Urinary bladder (tissue), 4 donors: ENCODE results near the gene PRSS22. TPM values are rescaled to one million over a fixed set of nuclear protein-coding genes. Genes with fewer than 3 reads are reported as not detected.

ENCODE experiments used
- DNase-seq: peaks from one replicate; pipeline ENCODE4 v3.0.0-alpha.2; 2015; ENCODE audit errors: extremely low spot score
- H3K27ac ChIP-seq: one replicate; pipeline ENCODE4 v1.5.1; 2013; ENCODE audit warnings: low read depth, mild to moderate bottlenecking, moderate library complexity
- H3K36me3 ChIP-seq: one replicate; pipeline ENCODE4 v1.6.1; 2013; ENCODE audit warnings: mild to moderate bottlenecking, moderate library complexity; ENCODE audit not compliant: insufficient read depth
- H3K4me1 ChIP-seq: one replicate; pipeline ENCODE4 v1.6.1; 2013; ENCODE audit warnings: mild to moderate bottlenecking, moderate library complexity; ENCODE audit not compliant: insufficient read depth
- H3K4me3 ChIP-seq: one replicate; pipeline ENCODE4 v1.5.1; 2013; ENCODE audit warnings: low read depth, low read length
- WGBS: extraction: QIAGEN DNeasy Blood & Tissue Kit; methylation state at CpG from one replicate; pipeline ENCODE4 v1.1.7; 2013; 5-methylcytosine and 5-hydroxymethylcytosine counted together
- polyA plus RNA-seq: library from polyadenylated mRNA; stranded (reverse); fragments of 200-250 nt; gene quantifications from one replicate; pipeline ENCODE4 v1.2.3, GENCODE V29; 2013
- total RNA-seq: library from RNA; depleted of rRNA; stranded (reverse); fragments of >200 nt; gene quantifications from one replicate; pipeline ENCODE4 v1.2.3, GENCODE V29; 2014
- donor health status: healthy with polysubstance abuse.
- donor health status: healthy.

Gene PRSS22
- total and polyA plus RNA-seq, 2 donors: 3.0 to 5.6 TPM

DNA sequence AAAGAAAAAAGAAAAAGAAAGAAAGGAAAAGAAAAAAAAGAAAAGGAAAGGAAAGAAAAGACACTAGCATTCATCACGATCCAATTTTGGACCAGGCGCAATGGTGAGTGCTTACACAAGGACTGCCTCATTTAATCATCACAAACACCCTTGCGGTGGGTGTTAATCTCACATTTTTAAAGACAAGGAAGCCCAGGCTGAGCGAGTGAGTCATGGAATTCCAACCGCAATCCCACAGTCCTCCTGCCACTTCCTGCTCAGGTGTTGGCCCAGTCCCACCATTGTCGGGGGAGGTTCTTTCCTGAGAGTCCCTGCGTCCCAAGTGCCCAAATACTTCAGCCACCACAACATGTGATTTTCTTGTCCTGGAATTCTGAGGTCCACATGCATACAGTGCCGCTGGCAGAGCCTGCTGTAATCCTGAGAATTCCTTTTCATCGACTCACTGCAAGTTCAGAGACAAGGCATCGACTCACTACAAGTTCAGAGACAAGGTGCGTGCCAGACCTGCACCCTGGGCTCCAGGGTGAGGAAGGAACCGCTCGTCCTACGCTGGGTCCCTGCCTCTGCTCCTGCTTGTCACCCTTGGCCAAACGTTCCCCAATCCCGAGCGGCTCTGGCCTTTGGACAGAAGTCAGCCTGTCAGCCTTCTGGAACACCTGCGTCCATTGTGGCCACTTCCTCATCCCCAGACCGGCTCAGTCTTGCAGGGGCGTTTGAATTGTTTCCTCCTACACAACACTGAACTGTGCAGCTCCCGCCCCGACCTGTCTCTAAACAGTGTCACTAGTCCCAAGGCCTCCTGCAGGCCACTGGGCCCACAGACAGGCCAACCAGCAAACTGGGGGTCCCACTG lies 22.1 kb downstream of the PRSS22 start:
- 51% methylated on average over 22 of the region's 22 CpGs for WGBS
- H3K27ac ChIP-seq: no peak overlapping the region
- DNase-seq: no peak
- H3K4me1 ChIP-seq: no peaks in the 10 kb centered on the region
- H3K36me3 ChIP-seq: no peaks in the 10 kb centered on the region
- H3K4me3 ChIP-seq: no peak overlapping the region

DNA sequence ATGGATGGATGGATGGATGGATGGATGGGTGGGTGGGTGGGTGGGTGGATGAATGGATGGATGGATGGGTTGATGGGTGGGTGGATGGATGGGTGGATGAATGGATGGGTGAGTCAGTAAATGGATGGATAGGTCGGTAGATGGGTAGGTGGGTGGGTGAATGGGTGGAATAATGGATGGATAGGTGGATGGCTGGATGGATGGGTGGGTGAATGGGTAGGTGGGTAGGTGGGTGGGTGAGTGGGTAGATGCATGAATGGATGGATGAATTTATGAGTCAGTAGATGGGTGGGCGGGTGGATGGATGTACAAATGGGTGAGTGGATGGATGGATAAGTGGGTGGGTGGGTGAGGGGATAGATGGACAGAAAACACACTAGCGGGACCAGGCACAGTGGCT lies 23.0 kb downstream of the PRSS22 start:
- WGBS: 86% methylated on average over 3 of the region's 3 CpGs
- H3K27ac ChIP-seq: no peak overlapping the region

DNA sequence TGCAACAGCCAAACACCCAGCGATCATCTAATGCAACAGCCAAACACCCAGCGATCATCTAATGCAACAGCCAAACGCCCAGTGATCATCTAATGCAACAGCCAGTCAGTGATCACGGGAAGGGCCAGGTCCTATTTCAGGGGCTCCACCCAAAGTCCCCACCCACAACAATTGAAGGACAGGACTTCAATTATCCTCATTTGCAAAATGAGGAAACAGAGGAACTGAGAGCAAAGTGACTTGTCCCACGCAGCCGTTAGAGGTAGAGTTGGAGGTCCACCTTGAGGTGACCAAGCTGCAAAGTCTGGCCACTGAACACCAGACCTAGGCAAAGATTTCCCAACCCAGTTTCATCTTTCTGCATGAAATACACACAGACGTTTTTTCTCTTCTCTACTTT lies 24.2 kb downstream of the PRSS22 start:
- H3K27ac ChIP-seq: no peak overlapping the region
- H3K36me3 ChIP-seq: no peaks in the 10 kb centered on the region
- DNase-seq: no peak
- H3K4me1 ChIP-seq: no peaks in the 10 kb centered on the region
- WGBS: 70% methylated on average over 7 of the region's 7 CpGs
- no peak overlapping the region for H3K4me3 ChIP-seq

More for the DNA sequence above, 23.0 kb downstream of the PRSS22 start:
- no peak for DNase-seq
- H3K36me3 ChIP-seq: no peaks in the 10 kb centered on the region
- H3K4me3 ChIP-seq: no peak overlapping the region
- no peaks in the 10 kb centered on the region for H3K4me1 ChIP-seq

- Histone ChIP-seq H3K36me3 (no peaks in the 10 kb centered on the region), H3K4me3 (no peak overlapping the region), H3K4me1 (no peaks in the 10 kb centered on the region), H3K27ac (no peak overlapping the region)
- 73% methylated on average over 15 of the region's 15 CpGs for WGBS
- no peak for DNase-seq
Observed at GRCh38 chr16:2831203-2831602, 26.8 kb downstream of the PRSS22 start.

DNA sequence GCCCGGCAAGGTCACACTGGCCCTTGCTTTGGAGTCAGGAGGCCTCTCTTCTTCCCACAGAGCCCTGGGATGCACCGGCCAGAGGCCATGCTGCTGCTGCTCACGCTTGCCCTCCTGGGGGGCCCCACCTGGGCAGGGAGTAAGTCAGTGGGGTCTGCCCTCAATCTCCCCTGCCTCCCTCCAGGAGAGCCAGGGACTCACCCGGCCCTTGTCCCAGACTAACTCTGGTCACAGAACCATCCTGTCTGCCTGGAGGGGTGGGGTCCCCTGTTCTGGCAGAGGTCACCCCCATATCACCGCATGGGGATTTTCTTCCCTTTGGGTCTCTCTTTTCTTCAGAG lies 27.6 kb downstream of the PRSS22 start:
- H3K4me3 ChIP-seq: no peak overlapping the region
- no peak for DNase-seq
- H3K27ac ChIP-seq: no peak overlapping the region
- no peaks in the 10 kb centered on the region for H3K4me1 ChIP-seq
- no peaks in the 10 kb centered on the region for H3K36me3 ChIP-seq
- WGBS: 80% methylated on average over 5 of the region's 5 CpGs

DNA sequence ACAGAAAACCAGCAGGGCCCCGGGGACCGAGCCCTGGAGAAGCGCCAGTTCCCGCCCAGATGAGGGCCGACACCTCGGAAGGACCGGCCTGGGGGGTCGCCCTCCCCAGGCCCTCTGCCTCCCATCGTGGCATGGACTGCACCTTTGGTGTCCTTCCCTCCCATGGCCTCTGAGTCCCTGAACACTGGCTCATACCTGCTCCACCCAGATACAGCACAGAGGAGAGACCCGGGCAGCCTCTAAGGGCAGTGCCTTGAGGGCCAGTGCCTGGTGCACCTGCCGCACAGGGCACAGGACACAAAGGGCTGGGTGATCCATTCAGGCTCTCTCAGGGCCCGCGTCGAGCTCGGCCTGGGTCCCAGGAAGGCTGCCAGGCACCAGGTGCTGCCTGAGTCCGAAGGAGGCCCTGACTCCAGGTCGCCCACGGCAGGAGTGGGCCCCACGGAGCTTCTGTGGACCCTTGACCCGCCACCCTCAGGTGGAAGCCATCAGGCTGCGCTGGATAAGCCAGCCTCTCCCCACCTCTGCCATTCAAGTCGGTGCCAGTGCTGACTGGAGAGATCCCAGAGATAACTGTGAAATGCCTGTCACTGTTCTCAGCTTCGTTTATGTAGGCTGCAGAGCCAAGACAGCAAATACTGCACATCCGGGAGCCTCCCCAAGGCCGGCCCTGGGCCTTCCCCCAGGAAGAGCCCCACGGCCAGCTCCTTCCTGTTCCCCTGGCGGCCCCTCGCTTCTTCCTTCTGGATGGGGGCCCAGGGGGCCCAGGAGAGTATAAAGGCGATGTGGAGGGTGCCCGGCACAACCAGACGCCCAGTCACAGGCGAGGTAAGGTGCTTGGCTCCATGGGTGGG lies 28.2 kb downstream of the PRSS22 start, which contains the start of gene ZG16B:
ZG16B (plus strand) TSS at position 803 of the 854 bp plus-strand sequence. CDS start 139 bp downstream, outside the sequence.
- no peak within 1 kb of the TSS for H3K4me3 ChIP-seq
- H3K27ac ChIP-seq: no peak within 1 kb of the TSS
- H3K4me1 ChIP-seq: no peaks in the 10 kb centered on the region
- 60% methylated on average over 32 of the region's 32 CpGs for WGBS
- DNase-seq: peak; percentile 25
- no peaks in the 10 kb centered on the region for H3K36me3 ChIP-seq

GRCh38 chr16:2828876-2829430 lies 29.0 kb downstream of the PRSS22 start:
- no peak overlapping the region for H3K4me3 ChIP-seq
- WGBS: 82% methylated on average over 17 of the region's 17 CpGs
- no peaks in the 10 kb centered on the region for H3K4me1 ChIP-seq
- H3K27ac ChIP-seq: no peak overlapping the region
- DNase-seq: no peak
- H3K36me3 ChIP-seq: no peaks in the 10 kb centered on the region

DNA sequence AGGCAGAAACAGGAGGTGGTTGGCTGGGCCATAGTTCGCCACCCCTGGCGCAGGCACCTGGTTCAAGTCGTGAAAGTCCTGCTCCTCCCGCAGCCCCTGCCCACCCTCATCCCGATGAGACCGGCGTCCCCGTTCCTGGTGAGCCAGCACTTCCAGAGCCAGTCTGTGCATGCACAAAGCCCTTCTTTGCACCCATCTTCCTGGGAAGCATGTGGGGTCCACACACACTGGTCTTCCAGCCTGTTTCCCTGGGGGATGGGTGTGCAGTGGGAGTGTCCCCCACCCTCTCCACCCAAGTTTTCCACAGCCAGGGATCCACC lies 29.5 kb downstream of the PRSS22 start:
- H3K4me1 ChIP-seq: no peaks in the 10 kb centered on the region
- WGBS: 89% methylated on average over 8 of the region's 8 CpGs
- DNase-seq: no peak
- no peaks in the 10 kb centered on the region for H3K36me3 ChIP-seq
- no peak overlapping the region for H3K27ac ChIP-seq
- no peak overlapping the region for H3K4me3 ChIP-seq

GRCh38 chr16:2827831-2828520 lies 30.0 kb downstream of the PRSS22 start:
- DNase-seq: no peak
- no peak overlapping the region for H3K4me3 ChIP-seq
- WGBS: 69% methylated on average over 14 of the region's 14 CpGs
- H3K27ac ChIP-seq: no peak overlapping the region
- no peaks in the 10 kb centered on the region for H3K36me3 ChIP-seq
- H3K4me1 ChIP-seq: no peaks in the 10 kb centered on the region

DNA sequence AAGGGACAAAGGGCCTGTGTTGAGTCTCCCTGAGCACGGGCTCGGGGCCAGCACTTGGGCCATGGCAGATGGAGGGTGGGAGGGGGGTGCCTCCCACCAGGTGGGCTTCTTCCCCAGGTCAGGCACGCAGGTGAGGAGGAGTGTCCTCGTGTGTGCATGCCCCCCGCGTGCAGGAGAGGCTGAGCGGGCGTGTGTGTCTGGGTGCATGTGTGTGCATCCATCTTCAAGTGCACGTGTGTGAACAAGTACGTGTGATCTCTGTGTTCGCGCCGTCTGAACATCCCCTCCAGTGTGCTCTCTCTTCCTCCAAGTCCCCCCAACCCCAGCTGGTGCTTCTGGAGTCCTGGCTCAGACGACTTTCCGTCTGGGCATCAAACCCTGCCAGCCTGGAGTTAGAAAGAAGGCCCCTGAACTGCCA lies 30.6 kb downstream of the PRSS22 start:
- Histone ChIP-seq H3K4me3 (no peak overlapping the region), H3K4me1 (no peaks in the 10 kb centered on the region), H3K27ac (no peak overlapping the region), H3K36me3 (no peaks in the 10 kb centered on the region)
- 71% methylated on average over 15 of the region's 15 CpGs for WGBS
- DNase-seq: no peak

DNA sequence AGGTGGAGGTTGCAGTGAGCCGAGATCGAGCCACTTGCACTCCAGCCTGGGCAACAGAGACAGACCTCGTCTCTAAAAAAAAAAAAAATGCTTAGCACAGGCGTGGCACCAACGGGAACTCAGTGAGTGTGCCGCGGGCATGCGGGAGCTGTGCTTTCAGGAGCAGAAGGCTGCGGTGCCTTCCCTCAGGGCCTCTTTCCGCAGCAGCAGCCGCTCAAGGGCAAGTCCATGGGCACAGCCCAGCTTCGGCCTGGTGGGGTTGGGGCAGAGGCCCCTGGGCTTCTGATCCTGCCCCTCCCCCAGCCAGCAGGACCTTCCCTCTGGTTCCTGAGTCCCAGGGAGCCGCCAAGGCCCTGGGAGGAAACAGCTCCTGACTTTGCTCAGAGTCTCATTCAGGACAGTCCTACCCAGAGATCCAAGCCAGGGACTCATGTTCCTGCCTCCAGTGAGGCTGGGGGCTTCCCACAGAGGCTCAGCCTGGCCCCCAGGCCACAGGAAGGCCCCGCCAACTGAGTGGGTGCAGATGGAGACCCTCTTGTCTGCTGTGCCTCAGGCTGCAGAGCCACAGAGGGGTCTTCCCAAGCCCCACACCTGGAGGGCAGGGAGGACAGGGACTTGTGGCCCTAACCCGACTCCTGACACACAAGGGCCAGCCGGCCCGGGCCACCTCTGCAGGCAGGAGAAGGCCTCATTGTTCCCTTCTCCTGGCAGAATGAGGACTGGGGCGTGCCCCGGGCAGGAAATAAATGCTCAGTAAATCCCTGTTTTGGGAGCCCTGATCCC lies 31.2 kb downstream of the PRSS22 start:
- no peaks in the 10 kb centered on the region for H3K4me1 ChIP-seq
- H3K4me3 ChIP-seq: no peak overlapping the region
- H3K27ac ChIP-seq: no peak overlapping the region
- no peaks in the 10 kb centered on the region for H3K36me3 ChIP-seq
- no peak for DNase-seq
- 71% methylated on average over 19 of the region's 19 CpGs for WGBS

DNA sequence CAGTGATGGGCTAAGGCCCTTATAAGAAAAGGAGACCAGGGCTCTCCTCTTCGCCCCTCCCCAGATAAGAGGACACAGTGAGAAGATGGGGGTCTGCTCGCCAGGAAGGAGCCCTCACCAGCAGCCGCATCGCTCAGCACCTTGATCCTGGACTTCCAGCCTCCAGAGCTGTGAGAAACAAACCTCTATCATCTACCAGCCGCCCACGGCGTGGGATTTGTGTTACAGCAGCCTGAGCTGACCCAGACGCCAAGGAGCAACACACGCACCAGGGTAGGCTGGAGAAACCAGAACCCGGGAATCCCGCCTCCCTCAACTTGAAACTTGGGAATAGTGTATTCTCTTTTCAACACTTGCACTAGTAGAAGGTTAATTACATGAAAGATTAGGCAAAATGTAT lies 32.1 kb downstream of the PRSS22 start:
- no peak overlapping the region for H3K4me3 ChIP-seq
- H3K27ac ChIP-seq: no peak overlapping the region
- no peaks in the 10 kb centered on the region for H3K4me1 ChIP-seq
- no peaks in the 10 kb centered on the region for H3K36me3 ChIP-seq
- WGBS: 76% methylated on average over 11 of the region's 11 CpGs
- DNase-seq: no peak
